Adrenal gland (tissue), 12 donors: ENCODE data around the gene INO80. TPM values are rescaled to one million over a fixed set of nuclear protein-coding genes. Genes with fewer than 3 reads are reported as not detected.
A peak's percentile ranks its signal among the peaks of the same experiment; 100 is the strongest.

ENCODE experiments used
- DNase-seq, 7 donors: peaks; one replicate each; pipeline ENCODE4 v3.0.0-alpha.2; 2019 to 2020
- H3K27ac ChIP-seq, 5 donors: fragments of 200-600 bp; sonication (generic) in 4 of 5; 1 replicate in 3 of 5; 2 replicates in 2 of 5; pipeline versions ENCODE4 v1.5.1 to v1.8.0; 2016 to 2020; ENCODE audit warnings: mild to moderate bottlenecking in 1 of 5
- H3K27me3 ChIP-seq: fragments of 200-600 bp; 2 replicates; pipeline ENCODE4 v1.8.0; 2021
- H3K36me3 ChIP-seq, 2 donors: fragments of 200-600 bp; replicated peaks in 1 of 2; 1 replicate in 1 of 2; 2 replicates in 1 of 2; pipeline versions ENCODE4 v1.5.1 to v1.8.0; 2018 to 2022
- H3K4me1 ChIP-seq, 2 donors: fragments of 200-600 bp; replicated peaks in 1 of 2; 1 replicate in 1 of 2; 2 replicates in 1 of 2; pipeline versions ENCODE4 v1.5.1 to v1.8.0; 2018 to 2021
- H3K4me3 ChIP-seq, 4 donors: fragments of 200-600 bp; sonication (generic) in 3 of 4; one replicate each; pipeline ENCODE4 v1.5.1; 2016 to 2018
- H3K9me3 ChIP-seq, 3 donors: fragments of 200-600 bp; sonication (generic) in 1 of 3; replicated peaks in 1 of 3; 1 replicate in 2 of 3; 2 replicates in 1 of 3; pipeline versions ENCODE4 v1.5.1 to v1.8.0; 2016 to 2021
- CTCF ChIP-seq, 6 experiments: fragments of 450-650 bp in 4 of 6; fragments of 200-600 bp in 2 of 6; sonication (generic) in 1 of 6; IDR thresholded peaks; 1 replicate in 5 of 6; 2 replicates in 1 of 6; pipeline versions ENCODE4 v1.5.1 to v1.8.0; 2016 to 2021; ENCODE audit warnings: antibody characterized with exemption in 6 of 6, mild to moderate bottlenecking in 2 of 6, moderate library complexity in 1 of 6
- POLR2A ChIP-seq, 2 donors: fragments of 450-650 bp; IDR thresholded peaks; one replicate each; pipeline ENCODE4 v1.6.1; 2017; ENCODE audit warnings: antibody characterized with exemption in 2 of 2, mild to moderate bottlenecking in 2 of 2, moderate library complexity in 1 of 2
- WGBS, 4 donors: extraction: QIAGEN DNeasy Blood & Tissue Kit in 2 of 4; methylation state at CpG; one replicate each; pipeline versions ENCODE4 v1.1.5 to v1.1.7; 2013 to 2017; 5-methylcytosine and 5-hydroxymethylcytosine counted together
- intact Hi-C, 2 donors: fragments of 100-400 bp; cut with DNase I; formaldehyde crosslinking; loops; one replicate each; pipeline versions ENCODE4 v1.14.1 to v1.15.0; 2022 to 2023
- polyA plus RNA-seq, 3 donors: library from polyadenylated mRNA; stranded (reverse); fragments of 200-250 nt in 2 of 3; fragments of 350-450 nt in 1 of 3; fragmentation: Illumina TruSeq in 1 of 3; extraction: RNeasy Lipid Tissue Mini Kit (QIAGEN cat#74804) in 1 of 3; gene quantifications; one replicate each; pipeline ENCODE4 v1.2.3, GENCODE V29; 2013 to 2014
- total RNA-seq, 9 donors: library from RNA; depleted of rRNA in 4 of 9; stranded (reverse); fragments of >200 nt in 4 of 9; fragments of 120-200 nt in 1 of 9; fragmentation: NEBNext Ultra II Directional in 1 of 9; extraction: Animal tissue kit (Norgen Biotek cat#: 25700) in 1 of 9; gene quantifications; one replicate each; pipeline versions ENCODE4 v1.1.0 to v1.2.4, GENCODE V29; 2013 to 2023
- donor health status: healthy with polysubstance abuse.
- donor health status: Bipolar disorder and iron deficiency.
- donor health status: DM: yes; HTN: yes; CAD: no.
- donor health status: DM: no; HTN: no; CAD: no.
- donor health status: DM: no; HTN: no; CAD: no.
- donor health status: DM: yes; HTN: yes; CAD: no.

The INO80 gene
- total and polyA plus RNA-seq, 12 donors, result 5.4 to 25.0 (median 17.7) TPM

- Histone ChIP-seq H3K36me3 (peaks cover 0 to 21% of the 10 kb centered on the region in 2 donors), H3K4me1 (peaks cover 0 to 17% of the 10 kb centered on the region in 2 donors), H3K9me3 (no peaks in the 10 kb centered on the region), H3K27ac (peak overlapping the region in 1 of 5 donors; percentile 8), H3K4me3 (no peak overlapping the region), H3K27me3 (no peaks in the 10 kb centered on the region)
- no peak for DNase-seq
- WGBS, 4 donors, result 47 to 57% (median 53%) methylated on average over 2 of the region's 2 CpGs
- intact Hi-C loops, result loop anchor here in 1 of 2 donors (10.0 kb wide), 1 partner anchor 72 kb away; no protein-coding TSS in a partner anchor
- TF ChIP-seq POLR2A (IDR thresholded peaks at IDR 0.05) (no peak), CTCF (IDR thresholded peaks at IDR 0.05) (no peak)
Observed at GRCh38 chr15:41017066-41017735, 98.9 kb downstream of the INO80 start.

- no peak for DNase-seq
- H3K27me3 ChIP-seq, result no peaks in the 10 kb centered on the region
- H3K9me3 ChIP-seq, result no peaks in the 10 kb centered on the region
- peaks cover 0 to 17% of the 10 kb centered on the region in 2 donors for H3K4me1 ChIP-seq
- WGBS, 4 donors, result 78 to 88% (median 85%) methylated on average over 3 of the region's 3 CpGs
- H3K36me3 ChIP-seq, result peaks cover 0 to 6% of the 10 kb centered on the region in 2 donors
- no peak for TF ChIP-seq CTCF (IDR thresholded peaks at IDR 0.05)
- no peak for TF ChIP-seq POLR2A (IDR thresholded peaks at IDR 0.05)
- intact Hi-C loops, result loop anchor here in 1 of 2 donors (10.0 kb wide), 1 partner anchor 69 kb away; no protein-coding TSS in a partner anchor
- no peak overlapping the region for H3K27ac ChIP-seq
- H3K4me3 ChIP-seq, result no peak overlapping the region
Observed at GRCh38 chr15:41013691-41014414, 102.2 kb downstream of the INO80 start.

GRCh38 chr15:41011055-41011815, 104.8 kb downstream of the INO80 start:
- H3K4me1 ChIP-seq, result peaks cover 0 to 2% of the 10 kb centered on the region in 2 donors
- no peaks in the 10 kb centered on the region for H3K9me3 ChIP-seq
- intact Hi-C loops, result loop anchor here in 1 of 2 donors (10.0 kb wide), 1 partner anchor 66 kb away; no protein-coding TSS in a partner anchor
- TF ChIP-seq CTCF (IDR thresholded peaks at IDR 0.05), result no peak
- TF ChIP-seq POLR2A (IDR thresholded peaks at IDR 0.05), result no peak
- H3K27ac ChIP-seq, result no peak overlapping the region
- no peak overlapping the region for H3K4me3 ChIP-seq
- no peaks in the 10 kb centered on the region for H3K27me3 ChIP-seq
- H3K36me3 ChIP-seq, result peaks cover 0 to 6% of the 10 kb centered on the region in 2 donors
- 92 to 98% (median 96%) methylated on average over 2 of the region's 2 CpGs for WGBS, 4 donors
- DNase-seq, result no peak

GRCh38 chr15:41010345-41010744, 105.7 kb downstream of the INO80 start:
- no peaks in the 10 kb centered on the region for H3K4me1 ChIP-seq
- no peaks in the 10 kb centered on the region for H3K9me3 ChIP-seq
- DNase-seq, result no peak
- H3K27me3 ChIP-seq, result no peaks in the 10 kb centered on the region
- H3K4me3 ChIP-seq, result no peak overlapping the region
- intact Hi-C loops, result loop anchor here in 1 of 2 donors (10.0 kb wide), 1 partner anchor 66 kb away; no protein-coding TSS in a partner anchor
- H3K36me3 ChIP-seq, result peaks cover 0 to 10% of the 10 kb centered on the region in 2 donors
- TF ChIP-seq POLR2A (IDR thresholded peaks at IDR 0.05) (no peak), CTCF (IDR thresholded peaks at IDR 0.05) (no peak)
- no peak overlapping the region for H3K27ac ChIP-seq
